Heart left ventricle (tissue), 16 donors: ENCODE data around the gene MUC2. TPM values are rescaled to one million over a fixed set of nuclear protein-coding genes. Genes with fewer than 3 reads are reported as not detected.

Experiments
- ATAC-seq, 4 donors: fragments of 200-7000 bp; cut with Tn5 transposase; one replicate each; pipeline ENCODE4 v1.9.1; 2020 to 2022; ENCODE audit warnings: moderate library complexity in 4 of 4, mild to moderate bottlenecking in 3 of 4, moderate number of reproducible peaks in 1 of 4
- DNase-seq, 5 donors: peaks; one replicate each; pipeline ENCODE4 v3.0.0-alpha.2; 2020
- H3K27ac ChIP-seq, 12 donors: fragments of 200-600 bp; sonication (generic) in 4 of 12; one replicate each; pipeline versions ENCODE4 v1.5.0 to v1.8.0; 2016 to 2022; ENCODE audit warnings: mild to moderate bottlenecking in 2 of 12
- H3K27me3 ChIP-seq, 9 donors: fragments of 200-600 bp; sonication (generic) in 2 of 9; one replicate each; pipeline versions ENCODE4 v1.5.1 to v1.8.0; 2016 to 2022; ENCODE audit warnings: mild to moderate bottlenecking in 3 of 9
- H3K36me3 ChIP-seq, 9 donors: fragments of 200-600 bp; sonication (generic) in 2 of 9; one replicate each; pipeline versions ENCODE4 v1.5.0 to v1.8.0; 2018 to 2022; ENCODE audit warnings: mild to moderate bottlenecking in 2 of 9
- H3K4me1 ChIP-seq, 12 donors: fragments of 200-600 bp; sonication (generic) in 4 of 12; one replicate each; pipeline versions ENCODE4 v1.5.0 to v1.8.0; 2016 to 2022; ENCODE audit warnings: mild to moderate bottlenecking in 3 of 12
- H3K4me3 ChIP-seq, 12 donors: fragments of 200-600 bp; sonication (generic) in 4 of 12; one replicate each; pipeline versions ENCODE4 v1.5.0 to v1.8.0; 2017 to 2022; ENCODE audit warnings: mild to moderate bottlenecking in 9 of 12, moderate library complexity in 4 of 12
- H3K9me3 ChIP-seq, 12 donors: fragments of 200-600 bp; sonication (generic) in 4 of 12; one replicate each; pipeline versions ENCODE4 v1.5.0 to v1.8.0; 2016 to 2022; ENCODE audit warnings: mild to moderate bottlenecking in 1 of 12
- POLR2A ChIP-seq, 2 donors: fragments of 450-650 bp; IDR thresholded peaks; one replicate each; pipeline ENCODE4 v1.6.1; 2017; ENCODE audit warnings: antibody characterized with exemption in 2 of 2, mild to moderate bottlenecking in 2 of 2, moderate library complexity in 2 of 2
- WGBS, 4 donors: extraction: QIAGEN DNeasy Blood & Tissue Kit in 2 of 4; methylation state at CpG; one replicate each; pipeline versions ENCODE4 v1.1.5 to v1.1.7; 2013 to 2018; 5-methylcytosine and 5-hydroxymethylcytosine counted together
- intact Hi-C, 10 donors: fragments of 100-400 bp; cut with DNase I; formaldehyde crosslinking; loops; one replicate each; pipeline versions ENCODE4 v1.11.1 to v1.14.2; 2022
- polyA plus RNA-seq, 2 donors: library from polyadenylated mRNA; stranded (reverse); fragments of 200-250 nt; gene quantifications; one replicate each; pipeline ENCODE4 v1.2.3, GENCODE V29; 2013
- total RNA-seq, 9 donors: library from RNA; depleted of rRNA in 2 of 9; stranded (reverse); fragments of >200 nt in 2 of 9; fragmentation: NEBNext Ultra II Directional in 3 of 9; extraction: Animal tissue kit (Norgen Biotek cat#: 25700) in 3 of 9; gene quantifications; one replicate each; pipeline versions ENCODE4 v1.1.0 to v1.2.4, GENCODE V29; 2016 to 2023
- TF ChIP-seq, protein P1 (sequence below), 12 donors: fragments of 200-600 bp; sonication (generic) in 4 of 12; IDR thresholded peaks; one replicate each; pipeline versions ENCODE4 v1.5.0 to v1.8.0; 2018 to 2022; ENCODE audit warnings: antibody characterized with exemption in 12 of 12, mild to moderate bottlenecking in 5 of 12
- donor health status: ischemic (EF 13 %, LVEDD 7.1; RV severe dilation, severe dysfunction).
- donor health status: healthy with polysubstance abuse.
- donor health status: DM: no; HTN: yes; CAD: no.
- donor health status: DM: no; HTN: no; CAD: no.
- donor health status: ischemic (EF 25% LVEDD 6.9; RV normal size, moderate dysfunction).
- donor health status: ischemic (EF 25% LVEDD 5.7; RV mildly dilated, moderate dysfunction).
- donor health status: healthy.
- donor health status: DM: yes; HTN: yes; CAD: no.
- donor health status: ischemic (EF 35%, LVEDD 5.7; RV mildly dilated, moderate dysfunction).
- donor health status: nonischemic (EF 11% LVEDD 7.7; RV severe dilation, severe dysfunction).
- donor health status: DM: yes; HTN: yes; CAD: no.
- donor health status: PGD.
- donor health status: ischemic (EF 29% LVEDD 5.4; RV normal size, mild dysfunction).
- donor health status: nonischemic (EF 23%, LVEDD 6.1; RV moderate dilation, normal function).

Gene MUC2
- total and polyA plus RNA-seq, 11 donors: 0.01 to 0.07 TPM; not detected in 9

DNA sequence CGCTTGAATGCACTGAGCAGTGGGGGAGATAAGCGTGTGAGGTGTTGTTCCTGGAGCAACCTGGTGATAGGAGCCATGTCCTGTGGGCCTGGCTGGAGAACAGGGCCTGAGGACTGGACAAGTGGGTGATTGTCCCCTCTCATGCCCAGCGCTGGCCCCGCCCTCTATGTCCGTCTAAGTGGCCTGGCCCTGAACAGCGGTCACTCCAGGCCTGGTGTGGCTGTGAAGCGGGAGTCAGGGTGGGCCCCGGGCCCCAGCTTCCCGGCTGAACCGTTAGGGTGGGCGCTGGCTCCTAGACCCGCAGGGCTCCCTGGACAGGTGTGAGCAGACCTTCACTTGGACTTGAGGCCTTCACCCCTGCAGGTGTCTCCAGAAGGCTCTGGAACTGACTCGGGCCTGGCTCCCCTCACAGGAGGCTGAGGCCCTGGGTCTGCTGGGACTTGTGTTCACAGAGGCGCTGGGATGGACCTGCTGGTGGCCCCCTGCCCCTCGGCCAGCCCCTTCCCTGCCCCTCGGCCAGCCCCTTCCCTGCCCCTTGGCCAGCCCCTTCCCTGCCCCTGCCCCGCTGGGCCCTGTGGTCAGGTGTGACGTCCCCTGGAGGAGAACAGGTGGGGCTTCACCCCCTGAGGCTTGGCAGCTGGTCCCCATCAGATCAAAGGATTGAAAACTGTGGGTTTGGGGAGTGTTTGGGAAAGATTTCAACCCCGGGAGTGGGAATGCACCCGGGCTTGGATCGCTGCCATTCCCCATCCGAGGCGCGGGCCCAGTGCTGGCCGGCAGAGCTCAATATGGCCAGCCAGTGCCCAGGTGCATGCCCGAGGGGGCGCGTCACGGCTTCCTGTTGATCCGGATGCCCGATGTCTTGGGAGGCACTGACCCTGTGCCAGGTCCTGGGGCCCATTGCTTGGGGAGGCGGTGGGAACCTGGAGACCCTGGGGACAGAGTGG lies 34.9 kb upstream of the MUC2 start:
- intact Hi-C loops: no loop called here
- Histone ChIP-seq H3K4me1 (peaks cover 0 to 4% (median 0%) of the 10 kb centered on the region in 12 donors), H3K36me3 (no peaks in the 10 kb centered on the region), H3K9me3 (peaks cover 0 to under 1% (median 0%) of the 10 kb centered on the region in 12 donors), H3K27me3 (peaks cover 3 to 47% (median 17%) of the 10 kb centered on the region in 9 donors), H3K27ac (no peak overlapping the region), H3K4me3 (no peak overlapping the region)
- TF ChIP-seq, protein P1, sequence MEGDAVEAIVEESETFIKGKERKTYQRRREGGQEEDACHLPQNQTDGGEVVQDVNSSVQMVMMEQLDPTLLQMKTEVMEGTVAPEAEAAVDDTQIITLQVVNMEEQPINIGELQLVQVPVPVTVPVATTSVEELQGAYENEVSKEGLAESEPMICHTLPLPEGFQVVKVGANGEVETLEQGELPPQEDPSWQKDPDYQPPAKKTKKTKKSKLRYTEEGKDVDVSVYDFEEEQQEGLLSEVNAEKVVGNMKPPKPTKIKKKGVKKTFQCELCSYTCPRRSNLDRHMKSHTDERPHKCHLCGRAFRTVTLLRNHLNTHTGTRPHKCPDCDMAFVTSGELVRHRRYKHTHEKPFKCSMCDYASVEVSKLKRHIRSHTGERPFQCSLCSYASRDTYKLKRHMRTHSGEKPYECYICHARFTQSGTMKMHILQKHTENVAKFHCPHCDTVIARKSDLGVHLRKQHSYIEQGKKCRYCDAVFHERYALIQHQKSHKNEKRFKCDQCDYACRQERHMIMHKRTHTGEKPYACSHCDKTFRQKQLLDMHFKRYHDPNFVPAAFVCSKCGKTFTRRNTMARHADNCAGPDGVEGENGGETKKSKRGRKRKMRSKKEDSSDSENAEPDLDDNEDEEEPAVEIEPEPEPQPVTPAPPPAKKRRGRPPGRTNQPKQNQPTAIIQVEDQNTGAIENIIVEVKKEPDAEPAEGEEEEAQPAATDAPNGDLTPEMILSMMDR (IDR thresholded peaks at IDR 0.05): no peak
- TF ChIP-seq POLR2A (IDR thresholded peaks at IDR 0.05): no peak
- 78 to 85% (median 81%) methylated on average over 5 to 32 of the region's 32 CpGs for WGBS, 4 donors
- ATAC-seq (no peak), DNase-seq (peak in 2 of 5 donors; percentile 20 to 54)

DNA sequence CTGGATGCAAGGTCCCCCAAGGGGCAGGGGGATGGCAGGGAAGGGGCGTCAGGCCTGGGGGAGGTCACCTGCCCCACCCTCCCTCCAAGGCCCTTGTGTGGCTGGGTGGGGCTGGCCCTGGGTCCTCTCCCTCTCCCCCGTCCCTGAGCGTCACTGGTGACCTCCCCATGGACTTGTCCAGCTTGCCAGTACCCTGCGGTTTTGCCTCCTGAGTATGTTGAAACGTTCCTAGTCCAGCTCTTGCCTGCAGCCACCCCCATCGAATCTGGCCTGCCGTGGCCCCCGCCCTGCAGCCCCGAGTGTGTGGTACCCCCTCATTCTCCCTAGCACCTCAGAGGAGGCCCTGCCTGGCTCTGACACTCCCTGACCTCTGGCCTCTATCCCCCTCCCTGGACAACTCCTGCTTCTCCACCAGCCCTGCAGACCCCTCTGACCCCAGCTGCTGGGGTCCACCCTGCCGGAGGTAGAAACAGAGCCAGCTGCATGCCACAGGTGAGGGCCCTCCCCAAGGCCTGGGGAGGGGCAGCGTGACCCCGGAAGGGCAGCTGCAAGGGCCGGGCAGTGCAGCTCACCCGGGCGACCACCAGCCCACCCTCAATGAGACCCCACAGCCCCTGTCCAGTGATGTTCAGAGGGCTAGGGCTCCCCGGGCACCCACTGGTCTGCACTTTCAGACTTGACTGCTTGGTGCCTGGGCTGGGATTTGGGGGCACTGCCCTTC lies 34.1 kb upstream of the MUC2 start:
- no peak for TF ChIP-seq POLR2A (IDR thresholded peaks at IDR 0.05)
- TF ChIP-seq, protein P1 (IDR thresholded peaks at IDR 0.05): no peak
- Histone ChIP-seq H3K4me3 (no peak overlapping the region), H3K36me3 (no peaks in the 10 kb centered on the region), H3K27ac (no peak overlapping the region), H3K9me3 (peaks cover 0 to 6% (median 0%) of the 10 kb centered on the region in 12 donors), H3K4me1 (peaks cover 0 to 4% (median 0%) of the 10 kb centered on the region in 12 donors), H3K27me3 (peaks cover 3 to 41% (median 17%) of the 10 kb centered on the region in 9 donors)
- intact Hi-C loops: no loop called here
- peak in 3 of 5 donors; percentile 10 to 57 (median 11) for DNase-seq
- no peak for ATAC-seq
- 80 to 85% (median 81%) methylated on average over 12 to 16 of the region's 16 CpGs for WGBS, 4 donors

DNA sequence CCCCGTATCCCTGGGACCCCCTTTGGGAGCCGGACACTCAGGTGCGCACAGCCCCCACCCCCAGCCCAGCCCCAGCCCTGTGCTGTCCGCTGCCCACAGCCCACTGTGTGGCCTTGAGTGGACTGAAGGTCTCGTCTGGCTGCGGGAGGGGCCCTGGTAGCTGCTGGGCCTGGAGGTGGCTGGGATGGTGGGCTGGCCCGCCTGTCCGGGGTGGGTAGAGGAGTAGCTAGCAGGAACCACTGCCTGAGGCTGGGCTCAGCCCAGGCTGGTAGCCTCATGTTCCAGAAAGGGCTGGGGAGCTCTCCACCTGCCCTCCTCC lies 33.6 kb upstream of the MUC2 start:
- peaks cover 0 to 6% (median 0%) of the 10 kb centered on the region in 12 donors for H3K9me3 ChIP-seq
- DNase-seq (peak in 1 of 5 donors; percentile 54), ATAC-seq (no peak)
- peaks cover 0 to 4% (median 0%) of the 10 kb centered on the region in 12 donors for H3K4me1 ChIP-seq
- H3K27me3 ChIP-seq: peaks cover 3 to 36% (median 17%) of the 10 kb centered on the region in 9 donors
- no peak overlapping the region for H3K27ac ChIP-seq
- no peaks in the 10 kb centered on the region for H3K36me3 ChIP-seq
- WGBS, 4 donors: 83 to 93% (median 84%) methylated on average over 3 to 8 of the region's 8 CpGs
- TF ChIP-seq, protein P1 (IDR thresholded peaks at IDR 0.05): no peak
- no peak for TF ChIP-seq POLR2A (IDR thresholded peaks at IDR 0.05)
- H3K4me3 ChIP-seq: no peak overlapping the region
- intact Hi-C loops: no loop called here

DNA sequence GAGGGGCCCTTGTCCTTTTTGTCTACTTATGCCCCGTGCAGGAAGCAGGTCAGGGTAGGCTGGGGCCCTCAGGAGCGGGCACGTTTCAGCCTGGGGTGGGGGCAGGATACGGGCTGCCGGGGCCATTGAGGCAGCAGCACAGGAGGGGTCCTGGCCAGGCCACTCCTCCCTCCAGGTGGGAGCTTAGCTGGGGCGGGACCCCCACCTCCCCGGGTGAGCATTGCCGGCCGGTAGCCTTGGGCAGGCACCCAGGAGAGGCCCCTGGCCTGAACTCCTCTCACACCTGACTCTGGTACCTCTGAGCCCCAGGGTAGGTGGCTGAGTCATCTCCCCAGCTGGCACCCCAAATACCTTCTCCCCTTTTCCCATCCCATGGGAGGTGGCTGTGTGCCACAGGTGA lies 33.2 kb upstream of the MUC2 start:
- no peaks in the 10 kb centered on the region for H3K36me3 ChIP-seq
- TF ChIP-seq POLR2A (IDR thresholded peaks at IDR 0.05): no peak
- TF ChIP-seq, protein P1 (IDR thresholded peaks at IDR 0.05): no peak
- H3K9me3 ChIP-seq: peaks cover 0 to 6% (median 0%) of the 10 kb centered on the region in 12 donors
- no peak overlapping the region for H3K27ac ChIP-seq
- H3K27me3 ChIP-seq: peaks cover 3 to 32% (median 14%) of the 10 kb centered on the region in 9 donors
- no peak overlapping the region for H3K4me3 ChIP-seq
- ATAC-seq (no peak), DNase-seq (peak in 3 of 5 donors; percentile 5 to 49 (median 18))
- WGBS, 4 donors: 62 to 81% (median 73%) methylated on average over 7 to 9 of the region's 9 CpGs
- intact Hi-C loops: no loop called here
- H3K4me1 ChIP-seq: peaks cover 0 to 4% (median 0%) of the 10 kb centered on the region in 12 donors
